ENCODE data around the gene CCDC154. TPM values are rescaled to one million over a fixed set of nuclear protein-coding genes. Genes with fewer than 3 reads are reported as not detected.

CCDC154 gene
- total and polyA plus RNA-seq, 9 of the 15 experiments (the other 6 are each of a cell fraction or from before 2014, with no cell fraction given) = 0.15 to 1.4 (median 0.20) TPM; not detected in 5

DNA sequence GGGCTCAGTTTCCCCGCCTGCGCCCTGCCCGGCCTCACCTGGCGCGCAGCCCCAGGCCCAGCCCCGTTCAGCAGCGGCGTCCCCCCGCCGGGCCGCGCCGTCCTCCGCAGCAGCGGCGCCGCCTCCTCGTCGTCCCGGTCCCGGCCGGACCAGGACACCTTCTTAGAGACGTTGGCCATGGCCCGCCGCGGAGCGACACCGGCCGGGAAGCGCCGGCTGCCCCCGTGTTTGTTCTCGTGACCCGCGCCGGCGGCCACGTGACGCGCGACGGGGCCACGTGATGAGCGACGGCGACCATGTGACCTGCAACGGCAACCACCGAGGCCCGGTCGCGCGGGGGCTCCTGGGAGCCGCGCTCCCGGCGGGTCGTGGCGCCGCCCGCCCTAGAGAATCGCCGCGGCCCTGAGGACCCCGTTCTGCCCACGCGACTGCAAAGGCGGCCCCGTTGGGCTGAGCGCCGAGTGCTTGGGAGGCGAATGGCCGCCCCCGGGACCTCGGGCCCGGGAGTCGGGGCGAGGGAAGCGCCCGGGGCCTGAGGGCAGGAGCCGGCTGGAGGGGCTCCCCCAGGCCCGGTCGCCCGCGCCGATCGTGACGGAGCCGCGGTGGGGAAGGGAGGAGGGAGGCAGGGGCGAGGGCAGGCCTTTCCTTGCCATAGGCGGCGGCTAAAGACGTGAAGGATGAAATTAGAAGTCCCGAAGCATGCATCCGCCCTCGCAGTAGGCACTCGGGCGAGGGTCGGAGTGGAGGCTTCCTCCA is 30.6 kb upstream of the CCDC154 start, which contains the start of gene CLCN7 (continued):
- TF ChIP-seq, protein P1, sequence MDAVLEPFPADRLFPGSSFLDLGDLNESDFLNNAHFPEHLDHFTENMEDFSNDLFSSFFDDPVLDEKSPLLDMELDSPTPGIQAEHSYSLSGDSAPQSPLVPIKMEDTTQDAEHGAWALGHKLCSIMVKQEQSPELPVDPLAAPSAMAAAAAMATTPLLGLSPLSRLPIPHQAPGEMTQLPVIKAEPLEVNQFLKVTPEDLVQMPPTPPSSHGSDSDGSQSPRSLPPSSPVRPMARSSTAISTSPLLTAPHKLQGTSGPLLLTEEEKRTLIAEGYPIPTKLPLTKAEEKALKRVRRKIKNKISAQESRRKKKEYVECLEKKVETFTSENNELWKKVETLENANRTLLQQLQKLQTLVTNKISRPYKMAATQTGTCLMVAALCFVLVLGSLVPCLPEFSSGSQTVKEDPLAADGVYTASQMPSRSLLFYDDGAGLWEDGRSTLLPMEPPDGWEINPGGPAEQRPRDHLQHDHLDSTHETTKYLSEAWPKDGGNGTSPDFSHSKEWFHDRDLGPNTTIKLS (IDR thresholded peaks at IDR 0.05; ENCODE audit: borderline replicate concordance, low read depth) = peak; percentile 93; the same call in 1 of the 2 replicates
- no peak for TF ChIP-seq LARP7 (IDR thresholded peaks at IDR 0.05)
- peak; percentile 11; the same call in 1 of the 2 replicates for TF ChIP-seq STAT5A (IDR thresholded peaks at IDR 0.05; ENCODE audit: borderline replicate concordance, low read length)
- peak; percentile 40; the same call in 1 of the 2 replicates for TF ChIP-seq ZNF589 (CRISPR knock-in tag; IDR thresholded peaks at IDR 0.05; ENCODE audit: low read depth)
- TF ChIP-seq U2AF2 (optimal IDR thresholded peaks at IDR 0.05; ENCODE audit: low read depth, low read length) = no peak
- TF ChIP-seq MYBL2 (IDR thresholded peaks at IDR 0.05; ENCODE audit: low read depth) = no peak
- no peak for TF ChIP-seq MYBL2 (CRISPR knock-in tag; IDR thresholded peaks at IDR 0.05; ENCODE audit: borderline replicate concordance)
- TF ChIP-seq RBBP5 (IDR thresholded peaks at IDR 0.05; ENCODE audit: borderline replicate concordance, insufficient read depth, low read length, poor library complexity, severe bottlenecking) = peak; percentile 75
- peak; percentile 28; the same call in 1 of the 2 replicates for TF ChIP-seq CREB1 (IDR thresholded peaks at IDR 0.05)
- TF ChIP-seq CREB1 (CRISPR knock-in tag; IDR thresholded peaks at IDR 0.05) = peak; percentile 76
- no peak for TF ChIP-seq PHF21A (IDR thresholded peaks at IDR 0.05; ENCODE audit: borderline replicate concordance, low read depth)
- no peak for TF ChIP-seq ZNF253 (CRISPR knock-in tag; conservative IDR thresholded peaks at IDR 0.05)
- TF ChIP-seq CHD1 (IDR thresholded peaks at IDR 0.05; ENCODE audit: low read length) = no peak
- peak in 1 of 3 experiments; percentile 56 for TF ChIP-seq YY1 (IDR thresholded peaks at IDR 0.05; ENCODE audit: borderline replicate concordance in 1 of 3, control insufficient read depth in 1 of 3, extremely low read depth in 1 of 3, insufficient read depth in 3 of 3, insufficient read length in 1 of 3, insufficient replicate concordance in 2 of 3, low read depth in 1 of 3, low read length in 2 of 3)
- TF ChIP-seq, protein P2, sequence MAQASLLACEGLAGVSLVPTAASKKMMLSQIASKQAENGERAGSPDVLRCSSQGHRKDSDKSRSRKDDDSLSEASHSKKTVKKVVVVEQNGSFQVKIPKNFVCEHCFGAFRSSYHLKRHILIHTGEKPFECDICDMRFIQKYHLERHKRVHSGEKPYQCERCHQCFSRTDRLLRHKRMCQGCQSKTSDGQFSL (CRISPR knock-in tag; IDR thresholded peaks at IDR 0.05) = peak; percentile 62; the same call in 1 of the 2 replicates
- TF ChIP-seq, protein P2 (tag; IDR thresholded peaks at IDR 0.05) = no peak
- TF ChIP-seq ZNF668 (CRISPR knock-in tag; IDR thresholded peaks at IDR 0.05) = no peak
- no peak for TF ChIP-seq SRSF9 (IDR thresholded peaks at IDR 0.05; ENCODE audit: borderline replicate concordance, low read depth, low read length)
- no peak for TF ChIP-seq HOXB6 (CRISPR knock-in tag; IDR thresholded peaks at IDR 0.05; ENCODE audit: borderline replicate concordance)
- no peak for TF ChIP-seq ZFP30 (CRISPR knock-in tag; IDR thresholded peaks at IDR 0.05; ENCODE audit: borderline replicate concordance)
- peak; percentile 79 for TF ChIP-seq ZNF263 (CRISPR knock-in tag; IDR thresholded peaks at IDR 0.05; ENCODE audit: borderline replicate concordance)
- no peak for TF ChIP-seq ZNF79 (CRISPR knock-in tag; IDR thresholded peaks at IDR 0.05; ENCODE audit: low read depth)
